ENCODE results near the gene KDM3A.

KDM3A gene

GRCh38 chr2:86440631-86441391 lies at the start of gene KDM3A:
TSS of gene KDM3A (plus strand) at chr2:86441371. CDS start at chr2:86442048, 677 bp downstream.
- peak within 1 kb of the TSS; percentile 71 for H3K4me3 ChIP-seq (ENCODE audit: low read depth, low read length)
- TF ChIP-seq CTCF (IDR thresholded peaks at IDR 0.05; ENCODE audit: borderline replicate concordance, insufficient read depth, low read depth, low read length), result no peak

GRCh38 chr2:86392873-86393518 lies 48.2 kb upstream of the KDM3A start:
- no peak for TF ChIP-seq CTCF (IDR thresholded peaks at IDR 0.05; ENCODE audit: borderline replicate concordance, insufficient read depth, low read depth, low read length)

GRCh38 chr2:86393521-86394491 lies 47.4 kb upstream of the KDM3A start:
- no peak for TF ChIP-seq CTCF (IDR thresholded peaks at IDR 0.05; ENCODE audit: borderline replicate concordance, insufficient read depth, low read depth, low read length)
- H3K4me3 ChIP-seq (ENCODE audit: low read depth, low read length), result no peak overlapping the region

More at GRCh38 chr2:86392873-86393518, 48.2 kb upstream of the KDM3A start:
- H3K4me3 ChIP-seq (ENCODE audit: low read depth, low read length), result no peak overlapping the region

GRCh38 chr2:86396291-86396785 lies 44.8 kb upstream of the KDM3A start:
- TF ChIP-seq CTCF (IDR thresholded peaks at IDR 0.05; ENCODE audit: borderline replicate concordance, insufficient read depth, low read depth, low read length), result peak; percentile 43; the same call in 1 of the 2 replicates
- no peak overlapping the region for H3K4me3 ChIP-seq (ENCODE audit: low read depth, low read length)

GRCh38 chr2:86397986-86398385 lies 43.2 kb upstream of the KDM3A start:
- TF ChIP-seq CTCF (IDR thresholded peaks at IDR 0.05; ENCODE audit: borderline replicate concordance, insufficient read depth, low read depth, low read length), result no peak
- no peak overlapping the region for H3K4me3 ChIP-seq (ENCODE audit: low read depth, low read length)

- TF ChIP-seq CTCF (IDR thresholded peaks at IDR 0.05; ENCODE audit: borderline replicate concordance, insufficient read depth, low read depth, low read length), result no peak
- H3K4me3 ChIP-seq (ENCODE audit: low read depth, low read length), result no peak overlapping the region
Observed at GRCh38 chr2:86398500-86399474, 42.4 kb upstream of the KDM3A start.

All from GM12875 (cell line).